ENCODE results near the gene SERBP1.

- TF ChIP-seq POLR2AphosphoS5 (IDR thresholded peaks at IDR 0.05) (no peak), RAD21 (conservative IDR thresholded peaks at IDR 0.05) (no peak), EP300 (conservative IDR thresholded peaks at IDR 0.05; ENCODE audit: poor library complexity, severe bottlenecking) (no peak), SMC3 (conservative IDR thresholded peaks at IDR 0.05; ENCODE audit: poor library complexity) (no peak), EZH2 (IDR thresholded peaks at IDR 0.05; ENCODE audit: borderline replicate concordance, insufficient read depth, low read length, poor library complexity, severe bottlenecking) (no peak), TAF1 (IDR thresholded peaks at IDR 0.05; ENCODE audit: low read depth) (no peak)
- TF ChIP-seq, protein P1, sequence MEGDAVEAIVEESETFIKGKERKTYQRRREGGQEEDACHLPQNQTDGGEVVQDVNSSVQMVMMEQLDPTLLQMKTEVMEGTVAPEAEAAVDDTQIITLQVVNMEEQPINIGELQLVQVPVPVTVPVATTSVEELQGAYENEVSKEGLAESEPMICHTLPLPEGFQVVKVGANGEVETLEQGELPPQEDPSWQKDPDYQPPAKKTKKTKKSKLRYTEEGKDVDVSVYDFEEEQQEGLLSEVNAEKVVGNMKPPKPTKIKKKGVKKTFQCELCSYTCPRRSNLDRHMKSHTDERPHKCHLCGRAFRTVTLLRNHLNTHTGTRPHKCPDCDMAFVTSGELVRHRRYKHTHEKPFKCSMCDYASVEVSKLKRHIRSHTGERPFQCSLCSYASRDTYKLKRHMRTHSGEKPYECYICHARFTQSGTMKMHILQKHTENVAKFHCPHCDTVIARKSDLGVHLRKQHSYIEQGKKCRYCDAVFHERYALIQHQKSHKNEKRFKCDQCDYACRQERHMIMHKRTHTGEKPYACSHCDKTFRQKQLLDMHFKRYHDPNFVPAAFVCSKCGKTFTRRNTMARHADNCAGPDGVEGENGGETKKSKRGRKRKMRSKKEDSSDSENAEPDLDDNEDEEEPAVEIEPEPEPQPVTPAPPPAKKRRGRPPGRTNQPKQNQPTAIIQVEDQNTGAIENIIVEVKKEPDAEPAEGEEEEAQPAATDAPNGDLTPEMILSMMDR (IDR thresholded peaks at IDR 0.05; ENCODE audit: poor library complexity, severe bottlenecking): no peak
- TF ChIP-seq, protein P2, sequence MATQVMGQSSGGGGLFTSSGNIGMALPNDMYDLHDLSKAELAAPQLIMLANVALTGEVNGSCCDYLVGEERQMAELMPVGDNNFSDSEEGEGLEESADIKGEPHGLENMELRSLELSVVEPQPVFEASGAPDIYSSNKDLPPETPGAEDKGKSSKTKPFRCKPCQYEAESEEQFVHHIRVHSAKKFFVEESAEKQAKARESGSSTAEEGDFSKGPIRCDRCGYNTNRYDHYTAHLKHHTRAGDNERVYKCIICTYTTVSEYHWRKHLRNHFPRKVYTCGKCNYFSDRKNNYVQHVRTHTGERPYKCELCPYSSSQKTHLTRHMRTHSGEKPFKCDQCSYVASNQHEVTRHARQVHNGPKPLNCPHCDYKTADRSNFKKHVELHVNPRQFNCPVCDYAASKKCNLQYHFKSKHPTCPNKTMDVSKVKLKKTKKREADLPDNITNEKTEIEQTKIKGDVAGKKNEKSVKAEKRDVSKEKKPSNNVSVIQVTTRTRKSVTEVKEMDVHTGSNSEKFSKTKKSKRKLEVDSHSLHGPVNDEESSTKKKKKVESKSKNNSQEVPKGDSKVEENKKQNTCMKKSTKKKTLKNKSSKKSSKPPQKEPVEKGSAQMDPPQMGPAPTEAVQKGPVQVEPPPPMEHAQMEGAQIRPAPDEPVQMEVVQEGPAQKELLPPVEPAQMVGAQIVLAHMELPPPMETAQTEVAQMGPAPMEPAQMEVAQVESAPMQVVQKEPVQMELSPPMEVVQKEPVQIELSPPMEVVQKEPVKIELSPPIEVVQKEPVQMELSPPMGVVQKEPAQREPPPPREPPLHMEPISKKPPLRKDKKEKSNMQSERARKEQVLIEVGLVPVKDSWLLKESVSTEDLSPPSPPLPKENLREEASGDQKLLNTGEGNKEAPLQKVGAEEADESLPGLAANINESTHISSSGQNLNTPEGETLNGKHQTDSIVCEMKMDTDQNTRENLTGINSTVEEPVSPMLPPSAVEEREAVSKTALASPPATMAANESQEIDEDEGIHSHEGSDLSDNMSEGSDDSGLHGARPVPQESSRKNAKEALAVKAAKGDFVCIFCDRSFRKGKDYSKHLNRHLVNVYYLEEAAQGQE (IDR thresholded peaks at IDR 0.05; ENCODE audit: borderline replicate concordance): no peak
Measured at GRCh38 chr1:67432745-67433144, 2.5 kb upstream of the SERBP1 start.

All from neural cell (in vitro differentiated cells).